ENCODE data around the gene DGKI. TPM values are rescaled to one million over a fixed set of nuclear protein-coding genes. Genes with fewer than 3 reads are reported as not detected.

DGKI gene
- total and polyA plus RNA-seq, 2 experiments from 2014 or later: 0.16 to 1.0 TPM

GRCh38 chr7:137434530-137434929 is 412.2 kb downstream of the DGKI start:
- no peak for DNase-seq (ENCODE audit: low spot score)
- no peak overlapping the region for H3K27ac ChIP-seq (ENCODE audit: low read depth)

More at GRCh38 chr7:137434530-137434929, 412.2 kb downstream of the DGKI start:
- Histone ChIP-seq H3K36me3 (ENCODE audit: insufficient read depth) (no peaks in the 10 kb centered on the region), H3F3A (replicated peaks; ENCODE audit: low read depth) (no peaks in the 10 kb centered on the region), H3K27me3 (ENCODE audit: insufficient read depth) (no peaks in the 10 kb centered on the region), H3K4me1 (ENCODE audit: insufficient read depth) (no peaks in the 10 kb centered on the region), H3K4me3 (no peak overlapping the region), H4K20me1 (replicated peaks; ENCODE audit: insufficient read depth) (no peaks in the 10 kb centered on the region), H2AFZ (no peak overlapping the region; the same call in 1 of the 2 replicates), H3K4me2 (no peak overlapping the region), H3K79me2 (replicated peaks; ENCODE audit: insufficient read depth) (no peaks in the 10 kb centered on the region), H3K9me2 (ENCODE audit: insufficient read depth) (peaks cover 2% of the 10 kb centered on the region; the same call in 1 of the 2 replicates)
- no peak for ATAC-seq
- Mint-ChIP-seq H3K4me3 (no peak overlapping the region), H3K36me3 (ENCODE audit: low read depth) (no peaks in the 10 kb centered on the region), H3K27me3 (ENCODE audit: insufficient read depth, low read depth, poor library complexity) (peaks cover 3% of the 10 kb centered on the region), H3K27ac (no peak overlapping the region), H3K9me3 (no peaks in the 10 kb centered on the region), H3K4me1 (no peaks in the 10 kb centered on the region; the same call in 2 of the 3 replicates)
- TF ChIP-seq ZNF462 (CRISPR knock-in tag; IDR thresholded peaks at IDR 0.05) (no peak), NANOG (IDR thresholded peaks at IDR 0.05; ENCODE audit: borderline replicate concordance) (no peak)

Measured in GM23338 (cell line).